Endothelial cell of umbilical vein (primary cell): ENCODE measurements around the gene SIM2. TPM values are rescaled to one million over a fixed set of nuclear protein-coding genes. Genes with fewer than 3 reads are reported as not detected.

Experiments
- BruUV-seq: library from RNA; stranded (reverse); fragments of 400-500 nt; replicated peaks from 2 replicates; lab custom pipeline; 2021; lab: Mats Ljungman, UMichigan
- CTCF ChIA-PET: fragments of 300-600, 350-600 bp; sonication (Branson Sonifier 250); formaldehyde crosslinking; loops from one replicate; lab custom pipeline; 2021; ENCODE audit warnings: antibody characterized with exemption, inconsistent platforms; lab: Charles Lee
- POLR2A ChIA-PET: fragments of 300-600, 350-600 bp; sonication (Branson Sonifier 250); formaldehyde crosslinking; loops from one replicate; lab custom pipeline; 2021; ENCODE audit warnings: antibody characterized with exemption, inconsistent platforms; lab: Charles Lee
- DNase-seq: peaks from one replicate; pipeline ENCODE4 v3.0.0-alpha.2; 2011; ENCODE audit warnings: low read depth, low spot score
- FAIRE-seq: peaks from 2 replicates; lab custom pipeline; 2011; peaks lifted over from hg19 to GRCh38; lab: Jason Lieb, UNC
- H2AFZ ChIP-seq: 2 replicates; pipeline ENCODE4 v1.6.0; 2012; ENCODE audit warnings: low read depth, low read length, control low read depth, inconsistent platforms
- H3K27ac ChIP-seq: 2 replicates; pipeline ENCODE4 v1.5.1; 2011; ENCODE audit warnings: low read depth, mild to moderate bottlenecking, control low read depth, low read length, moderate library complexity; ENCODE audit not compliant: insufficient read depth
- H3K27me3 ChIP-seq, 2 experiments: 2 replicates each; pipeline versions ENCODE4 v1.6.0 to v1.6.1; 2011; ENCODE audit warnings: low read length in 2 of 2, mixed read lengths in 1 of 2; ENCODE audit not compliant: control insufficient read depth in 2 of 2, insufficient read depth in 2 of 2
- H3K36me3 ChIP-seq, 2 experiments: 2 replicates in 1 of 2; 3 replicates in 1 of 2; pipeline ENCODE4 v1.5.1; 2011; ENCODE audit warnings: low read length in 2 of 2, mild to moderate bottlenecking in 1 of 2, moderate library complexity in 1 of 2; ENCODE audit not compliant: control insufficient read depth in 2 of 2, insufficient read depth in 2 of 2; ENCODE audit errors: extremely low read depth in 1 of 2
- H3K4me1 ChIP-seq: 3 replicates; pipeline ENCODE4 v1.5.1; 2011; ENCODE audit warnings: mild to moderate bottlenecking, low read length; ENCODE audit not compliant: control insufficient read depth, insufficient read depth; ENCODE audit errors: extremely low read depth
- H3K4me2 ChIP-seq: 2 replicates; pipeline ENCODE4 v1.6.1; 2011; ENCODE audit warnings: low read length, control low read depth, mixed read lengths; ENCODE audit not compliant: insufficient read depth
- H3K4me3 ChIP-seq, 3 experiments: fragments of 200-600 bp in 1 of 3; sonication (generic), shearing (Covaris generic) in 1 of 3; replicated peaks in 1 of 3; 2 replicates each; pipeline ENCODE4 v1.5.1; 2011 to 2016; ENCODE audit warnings: control low read depth in 3 of 3, low read length in 3 of 3, mild to moderate bottlenecking in 2 of 3, inconsistent platforms in 1 of 3, low read depth in 1 of 3, moderate library complexity in 1 of 3; ENCODE audit not compliant: insufficient read depth in 1 of 3
- H3K79me2 ChIP-seq: 2 replicates; pipeline ENCODE4 v1.6.0; 2012; ENCODE audit warnings: low read length, inconsistent platforms; ENCODE audit not compliant: control insufficient read depth, insufficient read depth
- H3K9ac ChIP-seq: replicated peaks from 2 replicates; pipeline ENCODE3; 2011; ENCODE audit warnings: low read length, control low read depth; ENCODE audit not compliant: insufficient read depth; ENCODE audit errors: extremely low read depth
- H3K9me1 ChIP-seq: replicated peaks from 3 replicates; pipeline ENCODE4 v1.6.0; 2011; ENCODE audit warnings: mild to moderate bottlenecking, low read length; ENCODE audit not compliant: control insufficient read depth, insufficient read depth; ENCODE audit errors: extremely low read depth
- H3K9me3 ChIP-seq: replicated peaks from 2 replicates; pipeline ENCODE4 v1.5.1; 2012; ENCODE audit warnings: low read length, inconsistent platforms; ENCODE audit not compliant: control insufficient read depth, insufficient read depth
- H4K20me1 ChIP-seq: replicated peaks from 2 replicates; pipeline ENCODE3; 2011; ENCODE audit warnings: mild to moderate bottlenecking, low read length; ENCODE audit not compliant: control insufficient read depth, insufficient read depth; ENCODE audit errors: extremely low read depth
- EZH2 ChIP-seq: IDR thresholded peaks from 2 replicates; pipeline ENCODE4 v1.6.1; 2012; ENCODE audit warnings: borderline replicate concordance, low read depth, mild to moderate bottlenecking, moderate library complexity, low read length, inconsistent platforms; ENCODE audit not compliant: severe bottlenecking
- FOS ChIP-seq: IDR thresholded peaks from 2 replicates; pipeline ENCODE4 v1.6.1; 2011; ENCODE audit warnings: mild to moderate bottlenecking, low read length, moderate library complexity, borderline replicate concordance; ENCODE audit not compliant: insufficient read depth
- GATA2 ChIP-seq: IDR thresholded peaks from 2 replicates; pipeline ENCODE4 v1.7.0; 2011; ENCODE audit warnings: low read depth, mild to moderate bottlenecking, moderate library complexity, mixed read lengths, low read length; ENCODE audit not compliant: insufficient read length, insufficient read depth
- JUN ChIP-seq: IDR thresholded peaks from 2 replicates; pipeline ENCODE4 v1.6.1; 2011; ENCODE audit warnings: borderline replicate concordance, low read depth; ENCODE audit not compliant: insufficient read length, insufficient read depth
- MAX ChIP-seq: IDR thresholded peaks from 2 replicates; pipeline ENCODE4 v1.6.1; 2011; ENCODE audit not compliant: insufficient read depth, insufficient read length
- MYC ChIP-seq: IDR thresholded peaks from one replicate; pipeline ENCODE4 v1.6.1; 2011; ENCODE audit warnings: mild to moderate bottlenecking, low read depth, low read length
- POLR2A ChIP-seq: IDR thresholded peaks from 2 replicates; pipeline ENCODE4 v1.6.1; 2012; ENCODE audit warnings: low read depth, mild to moderate bottlenecking, control low read depth, low read length
- POLR2AphosphoS5 ChIP-seq: IDR thresholded peaks from 2 replicates; pipeline ENCODE4 v1.6.1; 2012; ENCODE audit warnings: low read depth, mild to moderate bottlenecking, control low read depth, low read length, moderate library complexity; ENCODE audit not compliant: insufficient read depth
- dilution Hi-C: fragments of 300-500 bp; cut with MboI; formaldehyde crosslinking; loops from one replicate; pipeline ENCODE4 v1.15.0; 2019; ENCODE audit warnings: low sequenced_read_pairs; ENCODE audit not compliant: extremely low pct_ligation_motif_present
- intact Hi-C: fragments of 100-400 bp; cut with micrococcal nuclease; formaldehyde crosslinking; loops from one replicate; pipeline ENCODE4 v1.10.0; 2022
- polyA plus RNA-seq, 4 experiments: library from polyadenylated mRNA; depleted of rRNA in 3 of 4; stranded (reverse) in 3 of 4; unstranded in 1 of 4; fragments of >200 nt; gene quantifications; 2 replicates each; pipeline versions ENCODE4 v1.2.1 to v1.2.3, GENCODE V29; 2011 to 2012; ENCODE audit warnings: missing spikeins in 1 of 4
- total RNA-seq: library from RNA; stranded (reverse); gene quantifications from 2 replicates; pipeline ENCODE4 v1.2.3, GENCODE V29; 2021
- TF ChIP-seq, protein P1 (sequence below), 2 donors: IDR thresholded peaks; 1 replicate in 1 of 2; 2 replicates in 1 of 2; pipeline ENCODE4 v1.5.1; 2011; ENCODE audit warnings: low read length in 2 of 2, mild to moderate bottlenecking in 2 of 2, moderate library complexity in 2 of 2, control low read depth in 1 of 2, inconsistent platforms in 1 of 2, low read depth in 1 of 2; ENCODE audit not compliant: insufficient read depth in 1 of 2; ENCODE audit errors: extremely low read depth in 1 of 2

Gene SIM2
- total and polyA plus RNA-seq, 2 donors (not counting 3 experiments of a cell fraction or from before 2014, with no cell fraction given), result not detected

DNA sequence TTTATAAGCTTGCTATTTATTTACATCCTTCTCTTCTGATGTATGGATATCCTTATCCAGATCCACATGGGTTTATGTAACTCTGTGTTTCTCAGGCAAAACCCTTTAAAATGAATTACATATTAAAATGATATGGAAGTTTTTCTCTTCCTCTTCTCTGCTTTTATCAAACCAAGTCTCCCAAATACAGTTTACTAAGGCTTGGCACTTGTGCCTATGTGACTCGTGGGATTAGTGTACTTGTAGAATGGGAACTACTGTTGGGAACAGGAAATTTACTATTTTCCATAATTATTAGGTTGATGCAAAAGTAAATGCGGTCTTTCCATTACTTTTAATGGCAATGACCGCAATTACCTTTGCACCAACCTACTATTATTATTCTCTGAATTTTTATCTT lies 14.8 kb downstream of the SIM2 start:
- ChIA-PET POLR2A (no interaction called here), CTCF (no interaction called here)
- FAIRE-seq, result no peak
- TF ChIP-seq MYC, result no peak
- TF ChIP-seq, protein P1, sequence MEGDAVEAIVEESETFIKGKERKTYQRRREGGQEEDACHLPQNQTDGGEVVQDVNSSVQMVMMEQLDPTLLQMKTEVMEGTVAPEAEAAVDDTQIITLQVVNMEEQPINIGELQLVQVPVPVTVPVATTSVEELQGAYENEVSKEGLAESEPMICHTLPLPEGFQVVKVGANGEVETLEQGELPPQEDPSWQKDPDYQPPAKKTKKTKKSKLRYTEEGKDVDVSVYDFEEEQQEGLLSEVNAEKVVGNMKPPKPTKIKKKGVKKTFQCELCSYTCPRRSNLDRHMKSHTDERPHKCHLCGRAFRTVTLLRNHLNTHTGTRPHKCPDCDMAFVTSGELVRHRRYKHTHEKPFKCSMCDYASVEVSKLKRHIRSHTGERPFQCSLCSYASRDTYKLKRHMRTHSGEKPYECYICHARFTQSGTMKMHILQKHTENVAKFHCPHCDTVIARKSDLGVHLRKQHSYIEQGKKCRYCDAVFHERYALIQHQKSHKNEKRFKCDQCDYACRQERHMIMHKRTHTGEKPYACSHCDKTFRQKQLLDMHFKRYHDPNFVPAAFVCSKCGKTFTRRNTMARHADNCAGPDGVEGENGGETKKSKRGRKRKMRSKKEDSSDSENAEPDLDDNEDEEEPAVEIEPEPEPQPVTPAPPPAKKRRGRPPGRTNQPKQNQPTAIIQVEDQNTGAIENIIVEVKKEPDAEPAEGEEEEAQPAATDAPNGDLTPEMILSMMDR (IDR thresholded peaks at IDR 0.05; ENCODE audit: extremely low read depth in 1 of 2, insufficient read depth in 1 of 2, low read depth in 1 of 2, low read length in 2 of 2), result no peak
- TF ChIP-seq JUN, result no peak
- no peak for TF ChIP-seq POLR2AphosphoS5
- no peak for TF ChIP-seq EZH2
- TF ChIP-seq FOS, result no peak
- TF ChIP-seq MAX, result no peak
- TF ChIP-seq POLR2A, result no peak
- TF ChIP-seq GATA2, result no peak
- DNase-seq, result no peak
- Histone ChIP-seq H4K20me1 (no peaks in the 10 kb centered on the region), H3K9me3 (no peaks in the 10 kb centered on the region), H3K9me1 (no peaks in the 10 kb centered on the region), H3K4me3 (no peak overlapping the region), H3K27me3 (peaks cover 68 to 88% of the 10 kb centered on the region in 2 experiments), H3K9ac (no peak overlapping the region), H2AFZ (no peak overlapping the region), H3K27ac (no peak overlapping the region), H3K4me1 (no peaks in the 10 kb centered on the region), H3K79me2 (no peaks in the 10 kb centered on the region), H3K4me2 (no peak overlapping the region), H3K36me3 (no peaks in the 10 kb centered on the region)
- dilution Hi-C loops, result no loop called here
- intact Hi-C loops, result no loop called here
- no TSS peak for BruUV-seq
